ENCODE results near the gene MOK. TPM values are rescaled to one million over a fixed set of nuclear protein-coding genes. Genes with fewer than 3 reads are reported as not detected.

MOK gene
- total RNA-seq, 1 donor from 2014 or later, result 6.5 TPM

DNA sequence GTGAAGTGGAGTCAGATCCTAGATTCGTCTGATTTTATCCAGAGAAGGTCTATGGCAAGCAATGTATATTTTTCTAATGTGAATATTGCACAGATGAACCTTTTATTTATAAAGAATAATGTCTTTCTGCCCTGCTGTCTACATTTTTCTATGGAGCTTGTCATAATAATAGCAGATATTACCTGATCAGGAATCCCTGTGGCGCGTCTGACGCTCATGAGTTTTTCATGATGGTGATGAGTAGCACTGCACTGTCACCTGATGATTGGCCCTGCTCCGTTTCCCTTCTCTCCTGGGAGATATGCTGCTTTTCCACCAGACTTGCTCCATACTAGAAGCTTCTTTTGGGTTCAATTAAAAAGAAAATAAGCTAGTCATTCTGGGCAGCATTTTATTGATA lies 37.3 kb upstream of the MOK start:
- Mint-ChIP-seq H3K9me3 (ENCODE audit: unreplicated experiment) (peaks cover 2% of the 10 kb centered on the region), H3K4me3 (ENCODE audit: unreplicated experiment) (no peak overlapping the region), H3K4me1 (ENCODE audit: low read depth, unreplicated experiment) (peaks cover 2% of the 10 kb centered on the region), H3K27me3 (ENCODE audit: unreplicated experiment) (peaks cover 5% of the 10 kb centered on the region), H3K36me3 (ENCODE audit: unreplicated experiment) (peaks cover 4% of the 10 kb centered on the region), H3K27ac (ENCODE audit: unreplicated experiment) (no peak overlapping the region)
- no peak for DNase-seq
- TF ChIP-seq CTCF (IDR thresholded peaks at IDR 0.05; ENCODE audit: partially characterized antibody, unreplicated experiment), result no peak

GRCh38 chr14:102341566-102341965 lies 36.6 kb upstream of the MOK start:
- TF ChIP-seq CTCF (IDR thresholded peaks at IDR 0.05; ENCODE audit: partially characterized antibody, unreplicated experiment), result no peak
- Mint-ChIP-seq H3K27ac (ENCODE audit: unreplicated experiment) (no peak overlapping the region), H3K27me3 (ENCODE audit: unreplicated experiment) (peaks cover 6% of the 10 kb centered on the region), H3K4me1 (ENCODE audit: low read depth, unreplicated experiment) (peaks cover 2% of the 10 kb centered on the region), H3K4me3 (ENCODE audit: unreplicated experiment) (peak overlapping the region; percentile 44), H3K36me3 (ENCODE audit: unreplicated experiment) (peaks cover 4% of the 10 kb centered on the region), H3K9me3 (ENCODE audit: unreplicated experiment) (peaks cover 2% of the 10 kb centered on the region)
- no peak for DNase-seq

- Mint-ChIP-seq H3K4me3 (ENCODE audit: unreplicated experiment) (no peak overlapping the region), H3K9me3 (ENCODE audit: unreplicated experiment) (peaks cover 2% of the 10 kb centered on the region), H3K4me1 (ENCODE audit: low read depth, unreplicated experiment) (peaks cover 2% of the 10 kb centered on the region), H3K36me3 (ENCODE audit: unreplicated experiment) (peaks cover 4% of the 10 kb centered on the region), H3K27me3 (ENCODE audit: unreplicated experiment) (peaks cover 6% of the 10 kb centered on the region), H3K27ac (ENCODE audit: unreplicated experiment) (no peak overlapping the region)
- no peak for TF ChIP-seq CTCF (IDR thresholded peaks at IDR 0.05; ENCODE audit: partially characterized antibody, unreplicated experiment)
- DNase-seq, result no peak
Measured at GRCh38 chr14:102338724-102339123, 33.8 kb upstream of the MOK start.

GRCh38 chr14:102335163-102335562 lies 30.2 kb upstream of the MOK start:
- Mint-ChIP-seq H3K4me1 (ENCODE audit: low read depth, unreplicated experiment) (peaks cover 2% of the 10 kb centered on the region), H3K36me3 (ENCODE audit: unreplicated experiment) (no peaks in the 10 kb centered on the region), H3K4me3 (ENCODE audit: unreplicated experiment) (no peak overlapping the region), H3K27ac (ENCODE audit: unreplicated experiment) (no peak overlapping the region), H3K9me3 (ENCODE audit: unreplicated experiment) (no peaks in the 10 kb centered on the region), H3K27me3 (ENCODE audit: unreplicated experiment) (peaks cover 6% of the 10 kb centered on the region)
- DNase-seq, result no peak
- no peak for TF ChIP-seq CTCF (IDR thresholded peaks at IDR 0.05; ENCODE audit: partially characterized antibody, unreplicated experiment)

GRCh38 chr14:102333795-102334705 lies 29.1 kb upstream of the MOK start:
- no peak for TF ChIP-seq CTCF (IDR thresholded peaks at IDR 0.05; ENCODE audit: partially characterized antibody, unreplicated experiment)
- no peaks in the 10 kb centered on the region for H3K36me3 Mint-ChIP-seq (ENCODE audit: unreplicated experiment)
- H3K27me3 Mint-ChIP-seq (ENCODE audit: unreplicated experiment), result peaks cover 6% of the 10 kb centered on the region
- H3K27ac Mint-ChIP-seq (ENCODE audit: unreplicated experiment), result peak overlapping the region; percentile 18
- peaks cover 2% of the 10 kb centered on the region for H3K4me1 Mint-ChIP-seq (ENCODE audit: low read depth, unreplicated experiment)
- DNase-seq, result no peak
- H3K9me3 Mint-ChIP-seq (ENCODE audit: unreplicated experiment), result no peaks in the 10 kb centered on the region
- H3K4me3 Mint-ChIP-seq (ENCODE audit: unreplicated experiment), result no peak overlapping the region

All from glutamatergic neuron (in vitro differentiated cells).